Stimulated activated CD4-positive, alpha-beta T cell treated with anti-CD3 and anti-CD28 coated beads, Interleukin-2, amount 100 ng/mL, for 48 hours (primary cell): ENCODE data around the gene TRIM25.

Experiments used
- DNase-seq, 2 donors: peaks; one replicate each; pipeline ENCODE4 v3.0.0-alpha.2; 2020

TRIM25 gene

GRCh38 chr17:56893503-56893902 is 20.3 kb downstream of the TRIM25 start:
- no peak for DNase-seq

- DNase-seq = no peak
These were observed 21.5 kb downstream of the TRIM25 start for GRCh38 chr17:56892333-56892732.

GRCh38 chr17:56891751-56892150 is 22.1 kb downstream of the TRIM25 start:
- peak; percentile 47 to 52 for DNase-seq

GRCh38 chr17:56890906-56891674 is 22.8 kb downstream of the TRIM25 start:
- DNase-seq = no peak

- no peak for DNase-seq
These were observed 23.5 kb downstream of the TRIM25 start for GRCh38 chr17:56890390-56890789.

GRCh38 chr17:56887552-56888467 is 26.0 kb downstream of the TRIM25 start:
- DNase-seq = no peak

GRCh38 chr17:56887105-56887504 is 26.7 kb downstream of the TRIM25 start:
- no peak for DNase-seq

- no peak for DNase-seq
These were observed 27.5 kb downstream of the TRIM25 start for GRCh38 chr17:56886288-56886731.

- DNase-seq = no peak
These were observed 28.6 kb downstream of the TRIM25 start for GRCh38 chr17:56885312-56885657.

- no peak for DNase-seq
These were observed 29.2 kb downstream of the TRIM25 start for GRCh38 chr17:56884483-56885311.

- DNase-seq = no peak
These were observed 30.2 kb downstream of the TRIM25 start for GRCh38 chr17:56883616-56884015.

- no peak for DNase-seq
These were observed 32.1 kb downstream of the TRIM25 start for GRCh38 chr17:56881685-56882295.

GRCh38 chr17:56880571-56880970 is 33.3 kb downstream of the TRIM25 start:
- no peak for DNase-seq

- no peak for DNase-seq
These were observed 33.7 kb downstream of the TRIM25 start for GRCh38 chr17:56880133-56880532.

GRCh38 chr17:56879280-56879679 is 34.6 kb downstream of the TRIM25 start:
- DNase-seq = no peak

- DNase-seq = no peak
These were observed 37.1 kb downstream of the TRIM25 start for GRCh38 chr17:56876766-56877179.

GRCh38 chr17:56870081-56870651 is 43.7 kb downstream of the TRIM25 start:
- DNase-seq = peak in 1 of 2 donors; percentile 15

GRCh38 chr17:56868716-56869115 is 45.1 kb downstream of the TRIM25 start:
- no peak for DNase-seq

GRCh38 chr17:56867948-56868376 is 45.9 kb downstream of the TRIM25 start:
- no peak for DNase-seq

- DNase-seq = no peak
These were observed 47.4 kb downstream of the TRIM25 start for GRCh38 chr17:56866496-56866895.

- no peak for DNase-seq
These were observed 47.8 kb downstream of the TRIM25 start for GRCh38 chr17:56866076-56866475.

GRCh38 chr17:56863974-56864373 is 49.9 kb downstream of the TRIM25 start:
- no peak for DNase-seq
